Measurements from ENCODE around the gene AADAT. TPM values are rescaled to one million over a fixed set of nuclear protein-coding genes. Genes with fewer than 3 reads are reported as not detected.

AADAT gene
- total and polyA plus RNA-seq, 4 donors, result 3.8 to 16.1 (median 12.4) TPM

DNA sequence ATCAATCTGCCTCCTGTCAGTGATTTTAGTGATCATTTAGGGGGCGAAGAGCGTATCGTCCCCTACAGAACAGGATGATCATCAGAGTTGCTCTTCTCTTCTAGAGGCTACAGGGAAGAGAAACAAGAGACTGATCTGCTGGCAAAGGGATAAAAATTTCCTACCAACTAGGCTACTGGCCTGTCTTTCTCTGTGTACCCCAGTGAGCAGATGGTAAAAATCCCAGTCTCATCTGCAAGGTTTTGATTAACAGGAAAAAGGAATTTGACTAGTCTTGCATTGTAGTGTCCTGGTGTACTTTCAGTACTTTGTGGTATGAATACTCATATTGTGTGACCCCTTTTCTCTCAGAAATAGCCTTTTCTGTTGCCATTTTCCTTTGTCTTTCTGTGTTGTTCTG, 21.8 kb upstream of the AADAT start:
- Histone ChIP-seq H3K36me3 (ENCODE audit: control insufficient read depth in 4 of 4, insufficient read depth in 3 of 4, low read depth in 1 of 4, low read length in 3 of 4) (no peaks in the 10 kb centered on the region), H3K27me3 (ENCODE audit: control insufficient read depth in 4 of 4, insufficient read depth in 4 of 4, low read length in 3 of 4) (no peaks in the 10 kb centered on the region), H3K4me1 (ENCODE audit: control insufficient read depth in 4 of 4, insufficient read depth in 4 of 4, low read length in 3 of 4) (no peaks in the 10 kb centered on the region), H3K4me3 (ENCODE audit: low read depth in 1 of 3, low read length in 3 of 3) (no peak overlapping the region), H3K9me3 (ENCODE audit: control insufficient read depth in 4 of 4, low read length in 3 of 4) (no peaks in the 10 kb centered on the region), H3K27ac (ENCODE audit: low read depth in 1 of 2, low read length in 2 of 2) (no peak overlapping the region), H3K9ac (ENCODE audit: low read depth in 1 of 2, low read length in 2 of 2) (no peak overlapping the region)
- 96% methylated on average over 3 of the region's 3 CpGs for WGBS
- TF ChIP-seq HNF4A (conservative IDR thresholded peaks at IDR 0.05) (no peak), YY1 (IDR thresholded peaks at IDR 0.05) (no peak), NR2F2 (IDR thresholded peaks at IDR 0.05) (no peak), FOXA2 (IDR thresholded peaks at IDR 0.05) (no peak), SP1 (IDR thresholded peaks at IDR 0.05) (no peak), RXRA (IDR thresholded peaks at IDR 0.05) (no peak), TAF1 (conservative IDR thresholded peaks at IDR 0.05) (no peak), EGR1 (IDR thresholded peaks at IDR 0.05; ENCODE audit: low read depth in 2 of 2) (no peak), HNF4G (IDR thresholded peaks at IDR 0.05) (no peak), RAD21 (IDR thresholded peaks at IDR 0.05) (no peak), GABPA (IDR thresholded peaks at IDR 0.05 in 1 of 2, conservative IDR thresholded peaks at IDR 0.05 in 1 of 2) (no peak), JUND (IDR thresholded peaks at IDR 0.05) (no peak), FOXA1 (IDR thresholded peaks at IDR 0.05) (no peak)
- TF ChIP-seq, protein P1, sequence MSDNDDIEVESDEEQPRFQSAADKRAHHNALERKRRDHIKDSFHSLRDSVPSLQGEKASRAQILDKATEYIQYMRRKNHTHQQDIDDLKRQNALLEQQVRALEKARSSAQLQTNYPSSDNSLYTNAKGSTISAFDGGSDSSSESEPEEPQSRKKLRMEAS (IDR thresholded peaks at IDR 0.05), result no peak
- TF ChIP-seq, protein P2, sequence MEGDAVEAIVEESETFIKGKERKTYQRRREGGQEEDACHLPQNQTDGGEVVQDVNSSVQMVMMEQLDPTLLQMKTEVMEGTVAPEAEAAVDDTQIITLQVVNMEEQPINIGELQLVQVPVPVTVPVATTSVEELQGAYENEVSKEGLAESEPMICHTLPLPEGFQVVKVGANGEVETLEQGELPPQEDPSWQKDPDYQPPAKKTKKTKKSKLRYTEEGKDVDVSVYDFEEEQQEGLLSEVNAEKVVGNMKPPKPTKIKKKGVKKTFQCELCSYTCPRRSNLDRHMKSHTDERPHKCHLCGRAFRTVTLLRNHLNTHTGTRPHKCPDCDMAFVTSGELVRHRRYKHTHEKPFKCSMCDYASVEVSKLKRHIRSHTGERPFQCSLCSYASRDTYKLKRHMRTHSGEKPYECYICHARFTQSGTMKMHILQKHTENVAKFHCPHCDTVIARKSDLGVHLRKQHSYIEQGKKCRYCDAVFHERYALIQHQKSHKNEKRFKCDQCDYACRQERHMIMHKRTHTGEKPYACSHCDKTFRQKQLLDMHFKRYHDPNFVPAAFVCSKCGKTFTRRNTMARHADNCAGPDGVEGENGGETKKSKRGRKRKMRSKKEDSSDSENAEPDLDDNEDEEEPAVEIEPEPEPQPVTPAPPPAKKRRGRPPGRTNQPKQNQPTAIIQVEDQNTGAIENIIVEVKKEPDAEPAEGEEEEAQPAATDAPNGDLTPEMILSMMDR (IDR thresholded peaks at IDR 0.05; ENCODE audit: low read depth, low read length, missing input control), result no peak
- TF ChIP-seq, protein P3, sequence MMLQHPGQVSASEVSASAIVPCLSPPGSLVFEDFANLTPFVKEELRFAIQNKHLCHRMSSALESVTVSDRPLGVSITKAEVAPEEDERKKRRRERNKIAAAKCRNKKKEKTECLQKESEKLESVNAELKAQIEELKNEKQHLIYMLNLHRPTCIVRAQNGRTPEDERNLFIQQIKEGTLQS (IDR thresholded peaks at IDR 0.05), result no peak
- TF ChIP-seq, protein P4, sequence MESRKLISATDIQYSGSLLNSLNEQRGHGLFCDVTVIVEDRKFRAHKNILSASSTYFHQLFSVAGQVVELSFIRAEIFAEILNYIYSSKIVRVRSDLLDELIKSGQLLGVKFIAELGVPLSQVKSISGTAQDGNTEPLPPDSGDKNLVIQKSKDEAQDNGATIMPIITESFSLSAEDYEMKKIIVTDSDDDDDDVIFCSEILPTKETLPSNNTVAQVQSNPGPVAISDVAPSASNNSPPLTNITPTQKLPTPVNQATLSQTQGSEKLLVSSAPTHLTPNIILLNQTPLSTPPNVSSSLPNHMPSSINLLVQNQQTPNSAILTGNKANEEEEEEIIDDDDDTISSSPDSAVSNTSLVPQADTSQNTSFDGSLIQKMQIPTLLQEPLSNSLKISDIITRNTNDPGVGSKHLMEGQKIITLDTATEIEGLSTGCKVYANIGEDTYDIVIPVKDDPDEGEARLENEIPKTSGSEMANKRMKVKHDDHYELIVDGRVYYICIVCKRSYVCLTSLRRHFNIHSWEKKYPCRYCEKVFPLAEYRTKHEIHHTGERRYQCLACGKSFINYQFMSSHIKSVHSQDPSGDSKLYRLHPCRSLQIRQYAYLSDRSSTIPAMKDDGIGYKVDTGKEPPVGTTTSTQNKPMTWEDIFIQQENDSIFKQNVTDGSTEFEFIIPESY (IDR thresholded peaks at IDR 0.05), result no peak
- DNase-seq (ENCODE audit: low spot score), result no peak

DNA sequence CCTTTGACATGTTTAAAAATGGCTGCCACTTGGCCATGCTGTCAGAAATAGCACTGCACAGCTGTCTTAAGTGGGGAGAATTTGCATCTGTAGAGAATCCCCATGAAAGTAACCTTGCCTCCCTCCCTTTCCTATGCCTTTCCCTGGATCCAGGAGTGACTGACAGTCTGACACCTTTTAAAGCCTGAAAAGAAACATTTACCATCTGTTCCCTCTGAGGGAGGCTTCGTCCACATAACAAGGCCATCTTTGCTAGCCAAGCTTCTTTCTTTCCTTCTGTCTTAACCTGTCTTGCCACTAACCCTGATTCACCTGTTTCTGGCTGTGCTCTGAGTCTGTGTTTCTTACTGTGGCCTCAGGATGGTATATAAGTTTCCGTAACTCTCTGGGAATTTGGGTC, 21.3 kb upstream of the AADAT start:
- Histone ChIP-seq H3K27ac (ENCODE audit: low read depth in 1 of 2, low read length in 2 of 2) (no peak overlapping the region), H3K4me1 (ENCODE audit: control insufficient read depth in 4 of 4, insufficient read depth in 4 of 4, low read length in 3 of 4) (no peaks in the 10 kb centered on the region), H3K4me3 (ENCODE audit: low read depth in 1 of 3, low read length in 3 of 3) (no peak overlapping the region), H3K36me3 (ENCODE audit: control insufficient read depth in 4 of 4, insufficient read depth in 3 of 4, low read depth in 1 of 4, low read length in 3 of 4) (no peaks in the 10 kb centered on the region), H3K27me3 (ENCODE audit: control insufficient read depth in 4 of 4, insufficient read depth in 4 of 4, low read length in 3 of 4) (no peaks in the 10 kb centered on the region), H3K9ac (ENCODE audit: low read depth in 1 of 2, low read length in 2 of 2) (no peak overlapping the region), H3K9me3 (ENCODE audit: control insufficient read depth in 4 of 4, low read length in 3 of 4) (no peaks in the 10 kb centered on the region)
- 84% methylated on average over 2 of the region's 2 CpGs for whole genome bisulfite sequencing
- no peak for DNase-seq (ENCODE audit: low spot score)
- TF ChIP-seq YY1 (IDR thresholded peaks at IDR 0.05), result no peak
- TF ChIP-seq RXRA (IDR thresholded peaks at IDR 0.05), result no peak
- TF ChIP-seq, protein P5, sequence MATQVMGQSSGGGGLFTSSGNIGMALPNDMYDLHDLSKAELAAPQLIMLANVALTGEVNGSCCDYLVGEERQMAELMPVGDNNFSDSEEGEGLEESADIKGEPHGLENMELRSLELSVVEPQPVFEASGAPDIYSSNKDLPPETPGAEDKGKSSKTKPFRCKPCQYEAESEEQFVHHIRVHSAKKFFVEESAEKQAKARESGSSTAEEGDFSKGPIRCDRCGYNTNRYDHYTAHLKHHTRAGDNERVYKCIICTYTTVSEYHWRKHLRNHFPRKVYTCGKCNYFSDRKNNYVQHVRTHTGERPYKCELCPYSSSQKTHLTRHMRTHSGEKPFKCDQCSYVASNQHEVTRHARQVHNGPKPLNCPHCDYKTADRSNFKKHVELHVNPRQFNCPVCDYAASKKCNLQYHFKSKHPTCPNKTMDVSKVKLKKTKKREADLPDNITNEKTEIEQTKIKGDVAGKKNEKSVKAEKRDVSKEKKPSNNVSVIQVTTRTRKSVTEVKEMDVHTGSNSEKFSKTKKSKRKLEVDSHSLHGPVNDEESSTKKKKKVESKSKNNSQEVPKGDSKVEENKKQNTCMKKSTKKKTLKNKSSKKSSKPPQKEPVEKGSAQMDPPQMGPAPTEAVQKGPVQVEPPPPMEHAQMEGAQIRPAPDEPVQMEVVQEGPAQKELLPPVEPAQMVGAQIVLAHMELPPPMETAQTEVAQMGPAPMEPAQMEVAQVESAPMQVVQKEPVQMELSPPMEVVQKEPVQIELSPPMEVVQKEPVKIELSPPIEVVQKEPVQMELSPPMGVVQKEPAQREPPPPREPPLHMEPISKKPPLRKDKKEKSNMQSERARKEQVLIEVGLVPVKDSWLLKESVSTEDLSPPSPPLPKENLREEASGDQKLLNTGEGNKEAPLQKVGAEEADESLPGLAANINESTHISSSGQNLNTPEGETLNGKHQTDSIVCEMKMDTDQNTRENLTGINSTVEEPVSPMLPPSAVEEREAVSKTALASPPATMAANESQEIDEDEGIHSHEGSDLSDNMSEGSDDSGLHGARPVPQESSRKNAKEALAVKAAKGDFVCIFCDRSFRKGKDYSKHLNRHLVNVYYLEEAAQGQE (IDR thresholded peaks at IDR 0.05), result no peak
- TF ChIP-seq NR2F2 (IDR thresholded peaks at IDR 0.05), result no peak
- TF ChIP-seq, protein P1 (IDR thresholded peaks at IDR 0.05), result no peak

Measured in liver (tissue), 9 donors.